Fibroblast of skin of left biceps (primary cell): ENCODE measurements around the gene CNTN4.

Experiments
- DNase-seq, 2 experiments: peaks; one replicate each; pipeline ENCODE4 v3.0.0-alpha.2; 2013; ENCODE audit warnings: low read depth in 2 of 2

CNTN4 gene

GRCh38 chr3:2392981-2393380 is 294.3 kb downstream of the CNTN4 start:
- DNase-seq: no peak

- no peak for DNase-seq
Measured at GRCh38 chr3:2415083-2415482, 316.4 kb downstream of the CNTN4 start.

DNA sequence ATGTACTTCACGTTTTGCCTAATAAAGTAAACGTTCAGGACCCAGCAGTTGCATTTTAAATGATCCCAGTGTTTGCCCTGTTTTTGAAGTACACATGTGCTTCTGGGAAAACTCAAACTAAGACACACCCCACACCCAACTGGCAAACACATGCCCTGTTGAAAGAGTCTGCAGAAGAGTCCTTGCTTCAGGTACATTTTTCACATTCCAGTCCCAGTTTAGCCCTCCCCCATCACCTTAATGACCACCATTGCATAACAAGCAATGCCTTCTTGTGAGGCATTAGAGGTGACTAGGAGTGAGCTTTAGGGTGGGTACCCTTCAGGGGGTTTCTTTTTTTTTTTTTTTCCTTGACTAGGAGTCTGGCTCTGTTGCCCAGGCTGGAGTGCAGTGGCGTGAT is 322.3 kb downstream of the CNTN4 start:
- DNase-seq: no peak

GRCh38 chr3:2423143-2423542 is 324.5 kb downstream of the CNTN4 start:
- no peak for DNase-seq

- DNase-seq: no peak
Measured at GRCh38 chr3:2441558-2441957, 342.9 kb downstream of the CNTN4 start.

DNA sequence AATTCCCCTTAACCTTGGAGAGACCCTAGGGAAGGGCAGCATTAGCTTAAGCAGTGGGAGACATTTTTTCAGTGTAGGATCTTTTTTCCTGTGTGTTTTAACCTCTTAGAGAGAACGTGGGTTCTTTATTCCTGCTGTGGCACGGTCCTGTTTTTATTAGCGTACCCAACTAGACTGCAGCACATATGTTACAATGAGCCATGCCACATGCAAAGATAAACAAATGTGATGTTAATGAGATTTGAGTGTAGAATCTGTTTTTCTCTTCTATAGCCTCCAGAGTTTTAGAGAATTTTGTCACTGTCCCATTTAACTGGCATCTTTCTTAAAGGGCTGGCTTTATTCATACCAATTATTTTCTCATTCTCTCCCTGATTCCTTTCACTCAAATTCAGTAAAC is 347.5 kb downstream of the CNTN4 start:
- no peak for DNase-seq

- no peak for DNase-seq
Measured at GRCh38 chr3:2452249-2452648, 353.6 kb downstream of the CNTN4 start.

DNA sequence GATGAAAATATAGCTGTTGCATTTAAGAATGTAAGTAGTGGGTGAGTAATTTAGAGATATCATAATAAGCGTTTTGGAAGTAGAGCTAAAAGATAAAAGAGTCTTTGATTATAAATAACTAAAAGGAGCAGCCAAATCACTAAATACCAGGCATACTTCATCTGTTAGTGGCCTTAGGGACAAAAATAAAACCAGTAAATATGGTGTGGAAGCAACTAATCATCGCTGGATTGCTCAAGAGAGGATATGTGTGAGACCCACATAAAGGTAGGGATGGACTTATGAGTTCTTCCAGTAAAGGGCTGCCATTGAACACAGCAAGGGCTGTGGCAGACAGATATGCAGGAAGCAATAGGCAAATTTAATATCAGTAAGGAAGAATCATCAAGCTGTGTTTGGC is 356.2 kb downstream of the CNTN4 start:
- DNase-seq: no peak

- DNase-seq: no peak
Measured at GRCh38 chr3:2456788-2457187, 358.1 kb downstream of the CNTN4 start.

DNA sequence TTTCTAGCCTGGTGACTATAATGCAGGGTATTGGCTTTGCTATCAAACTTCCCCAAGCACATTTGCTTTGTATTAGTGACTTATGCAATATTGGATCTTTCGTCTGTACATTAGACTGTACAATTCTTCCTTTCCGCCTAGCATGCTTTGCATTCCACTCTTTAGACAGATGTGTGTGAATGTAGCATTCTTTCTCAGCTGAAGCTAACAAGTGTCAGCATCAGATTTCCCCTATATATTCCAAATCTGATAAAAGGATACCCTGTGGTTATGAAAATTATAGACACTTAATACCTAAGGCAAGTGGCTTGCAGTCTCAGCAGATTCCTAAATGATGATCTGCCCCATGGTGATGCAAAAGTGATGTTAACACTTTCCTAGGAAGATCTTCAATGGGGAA is 360.1 kb downstream of the CNTN4 start:
- peak; percentile 10 to 21 for DNase-seq

- no peak for DNase-seq
Measured at GRCh38 chr3:2465842-2466241, 367.2 kb downstream of the CNTN4 start.

DNA sequence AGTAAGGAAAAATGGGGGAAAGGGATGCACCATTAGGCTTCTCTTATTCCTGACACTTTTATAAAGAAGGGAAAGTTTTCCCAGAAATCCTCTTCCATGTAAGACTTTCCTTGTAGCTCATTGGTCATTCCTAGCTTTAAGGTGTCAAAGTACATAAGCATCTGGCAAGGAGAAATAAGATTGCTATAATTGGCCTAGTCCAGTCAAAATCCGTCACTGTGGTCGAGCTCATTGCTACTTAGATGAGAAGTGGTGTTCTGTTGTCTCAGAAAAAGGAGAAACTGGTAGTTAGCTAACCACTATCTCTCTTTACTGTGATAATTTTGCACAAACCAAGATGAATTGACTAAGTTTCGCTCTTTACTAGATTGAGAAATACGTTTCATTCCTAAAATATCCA is 370.1 kb downstream of the CNTN4 start:
- no peak for DNase-seq

DNA sequence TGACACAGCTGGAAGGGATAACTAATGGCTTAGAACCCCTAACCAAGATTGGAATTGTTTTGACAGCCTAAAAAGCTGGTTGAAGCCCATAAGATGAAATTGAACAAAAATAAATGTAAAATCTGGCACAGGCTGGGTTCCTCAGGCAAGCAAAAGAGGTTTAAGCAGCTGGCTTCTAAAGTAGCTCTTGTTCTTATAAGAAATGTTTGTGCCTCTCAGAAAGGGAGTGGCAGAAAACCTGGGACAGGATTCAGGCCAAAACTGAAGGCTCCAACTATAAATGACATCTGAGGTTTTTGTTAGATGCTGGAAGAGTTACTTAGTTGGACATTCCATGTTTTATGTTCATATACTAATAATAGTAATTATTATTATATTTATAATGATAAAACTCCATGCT is 378.3 kb downstream of the CNTN4 start:
- DNase-seq: no peak

DNA sequence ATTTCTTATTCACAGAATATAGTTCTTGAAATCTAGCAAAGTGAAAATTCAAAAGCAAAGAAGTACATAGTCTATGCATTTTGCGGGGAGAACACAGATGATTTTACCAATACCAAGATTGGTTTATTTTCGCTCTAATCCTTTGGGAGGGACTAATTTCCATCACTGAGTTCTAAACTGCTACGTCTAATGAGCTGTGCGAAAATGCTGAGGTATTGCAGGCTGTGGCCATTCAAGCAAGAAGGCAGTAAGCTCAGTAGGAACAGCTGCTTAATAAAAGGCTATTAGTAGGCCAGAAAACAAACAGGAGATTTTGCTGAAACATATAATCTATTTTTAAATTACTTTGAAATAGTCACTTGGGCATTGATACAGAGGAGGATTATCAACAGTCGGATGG is 379.0 kb downstream of the CNTN4 start:
- DNase-seq: no peak

- DNase-seq: no peak
Measured at GRCh38 chr3:2484162-2485026, 385.7 kb downstream of the CNTN4 start.

- DNase-seq: no peak
Measured at GRCh38 chr3:2485027-2485375, 386.3 kb downstream of the CNTN4 start.

- DNase-seq: no peak
Measured at GRCh38 chr3:2495746-2496145, 397.1 kb downstream of the CNTN4 start.

DNA sequence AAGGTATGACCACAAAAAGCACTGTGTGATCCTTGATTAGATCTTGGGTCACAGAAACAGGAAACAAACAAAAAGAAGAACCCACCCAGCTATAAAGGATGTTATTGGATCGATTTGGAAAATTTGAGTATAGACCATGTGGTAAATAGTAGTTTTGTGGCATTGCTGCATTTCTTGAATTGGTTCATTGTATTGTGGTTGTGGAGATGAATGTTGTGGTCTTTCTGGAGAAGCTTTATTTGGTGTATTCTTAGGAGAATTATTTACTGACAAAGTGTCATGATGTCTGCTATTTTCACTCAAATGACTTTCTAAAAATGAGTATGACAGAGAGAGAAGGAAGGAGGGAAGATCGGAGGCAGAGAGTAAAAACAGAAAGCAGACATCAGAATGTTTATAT is 406.2 kb downstream of the CNTN4 start:
- DNase-seq: no peak

GRCh38 chr3:2506776-2507175 is 408.1 kb downstream of the CNTN4 start:
- no peak for DNase-seq

DNA sequence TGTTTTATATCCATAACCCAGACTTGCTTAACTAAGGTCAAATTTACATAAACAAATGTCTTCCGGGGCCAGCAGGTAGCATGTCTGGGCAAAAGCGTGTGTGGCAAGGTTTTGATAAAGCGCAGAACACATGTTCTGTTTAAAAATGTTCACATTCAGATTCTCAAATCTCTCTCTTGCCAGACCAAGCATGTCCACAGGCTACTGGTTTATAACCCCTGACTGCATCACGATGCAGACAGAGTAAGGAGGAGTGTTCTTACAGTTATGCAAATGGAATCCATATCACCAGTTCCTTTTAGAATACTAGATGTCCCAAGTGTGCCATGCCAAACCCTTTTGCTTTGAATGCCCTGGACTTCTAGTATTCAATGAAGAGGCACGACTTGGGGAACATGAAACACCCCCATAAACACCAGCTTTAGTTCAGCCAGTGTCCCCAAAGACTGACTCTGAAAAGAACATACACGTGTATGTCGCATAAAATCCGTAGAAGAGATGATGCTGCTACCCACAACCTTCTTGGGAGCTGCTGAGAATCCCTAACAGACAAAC is 412.0 kb downstream of the CNTN4 start:
- no peak for DNase-seq

GRCh38 chr3:2511356-2511755 is 412.7 kb downstream of the CNTN4 start:
- DNase-seq: no peak

DNA sequence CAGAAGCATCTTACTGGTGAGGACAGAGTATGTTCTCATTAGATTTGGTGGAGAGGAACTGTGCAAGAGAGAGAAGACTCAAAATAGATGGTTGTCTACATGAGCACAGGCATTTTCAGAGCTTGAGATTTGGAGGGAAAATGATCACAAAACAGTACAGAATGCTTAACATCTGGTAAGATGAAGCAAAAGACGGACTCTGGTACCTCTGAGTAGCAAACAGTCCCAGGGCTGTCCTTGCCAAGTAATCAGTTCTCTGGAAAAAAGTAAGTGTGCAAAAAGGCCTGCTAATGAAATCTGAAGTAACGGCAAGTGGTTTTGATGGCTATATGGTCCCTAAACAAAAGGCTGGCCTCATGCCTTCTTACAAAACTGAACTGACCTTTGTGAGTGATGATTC is 414.2 kb downstream of the CNTN4 start:
- no peak for DNase-seq

- DNase-seq: no peak
Measured at GRCh38 chr3:2513986-2514385, 415.3 kb downstream of the CNTN4 start.
